GM18499 (cell line): ENCODE data around the gene FABP3.

Source experiments
- ATAC-seq: cut with Tn5 transposase; IDR thresholded peaks from one replicate; pipeline ENCODE4 v1.9.1; 2021; ENCODE audit warnings: moderate number of reproducible peaks; ENCODE audit not compliant: insufficient read depth, unreplicated experiment

Gene FABP3

DNA sequence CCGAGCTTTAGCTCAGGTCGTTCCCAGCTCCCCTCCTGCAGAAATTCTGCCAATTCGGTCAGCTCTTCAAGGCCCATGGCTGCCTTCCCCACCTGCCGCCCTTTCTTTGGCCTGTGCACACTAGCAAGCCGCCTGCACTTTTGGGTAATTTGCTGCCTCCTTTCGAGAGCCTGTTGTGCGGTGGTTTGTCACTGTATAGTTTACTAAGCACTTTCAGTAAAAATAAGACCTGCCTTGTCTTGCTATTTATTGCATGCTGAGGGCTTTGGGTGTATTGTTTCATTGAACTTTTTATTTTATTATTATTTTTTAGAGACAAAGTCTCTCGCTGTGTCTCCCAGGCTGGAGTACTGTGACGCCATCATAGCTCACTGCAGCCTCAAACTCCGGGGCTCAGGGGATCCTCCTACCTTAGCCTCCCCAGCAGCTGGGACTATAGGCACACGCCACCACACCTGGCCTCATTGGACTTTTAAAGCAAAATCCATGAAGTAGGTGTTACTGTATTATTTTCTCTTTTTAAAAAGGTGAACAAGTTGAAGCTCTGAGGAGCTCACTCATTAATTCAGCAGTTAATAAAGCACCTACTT, 1.1 kb upstream of the FABP3 start:
- ATAC-seq, result no peak

DNA sequence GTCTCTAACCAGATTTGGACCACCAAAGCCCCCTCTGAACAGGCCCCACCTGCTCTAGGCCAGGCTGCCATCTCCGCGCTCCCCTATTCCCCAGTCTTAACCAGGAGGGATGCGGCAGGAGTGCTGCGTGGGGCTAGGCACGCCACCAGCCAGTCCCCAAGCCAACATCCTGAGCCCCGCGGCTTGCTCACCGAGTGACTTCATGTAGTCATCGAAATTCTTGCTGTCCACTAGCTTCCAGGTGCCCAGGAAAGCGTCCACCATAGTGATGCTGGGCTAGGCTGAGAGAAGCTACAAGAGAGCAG, 173 bp downstream of the FABP3 start:
- ATAC-seq, result no peak

DNA sequence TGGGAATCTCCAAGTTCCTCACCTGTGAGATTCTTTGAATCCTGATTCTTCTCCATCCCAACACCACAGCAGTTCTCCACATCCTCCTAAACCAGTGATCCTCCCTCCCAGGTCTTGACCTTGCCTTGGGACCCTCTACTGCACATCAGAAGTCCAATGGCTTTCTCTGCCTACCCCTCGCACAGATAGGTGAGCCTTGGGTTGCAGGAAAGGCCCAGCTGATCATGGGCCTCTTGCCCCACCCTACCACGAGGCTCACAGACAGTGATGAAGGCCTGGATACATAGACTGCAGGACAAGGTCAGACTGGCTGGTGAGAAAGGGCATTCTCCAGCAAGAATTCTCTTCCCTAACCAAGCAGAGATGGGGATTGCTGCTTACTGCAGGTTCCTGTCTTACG, 825 bp downstream of the FABP3 start:
- no peak for ATAC-seq

DNA sequence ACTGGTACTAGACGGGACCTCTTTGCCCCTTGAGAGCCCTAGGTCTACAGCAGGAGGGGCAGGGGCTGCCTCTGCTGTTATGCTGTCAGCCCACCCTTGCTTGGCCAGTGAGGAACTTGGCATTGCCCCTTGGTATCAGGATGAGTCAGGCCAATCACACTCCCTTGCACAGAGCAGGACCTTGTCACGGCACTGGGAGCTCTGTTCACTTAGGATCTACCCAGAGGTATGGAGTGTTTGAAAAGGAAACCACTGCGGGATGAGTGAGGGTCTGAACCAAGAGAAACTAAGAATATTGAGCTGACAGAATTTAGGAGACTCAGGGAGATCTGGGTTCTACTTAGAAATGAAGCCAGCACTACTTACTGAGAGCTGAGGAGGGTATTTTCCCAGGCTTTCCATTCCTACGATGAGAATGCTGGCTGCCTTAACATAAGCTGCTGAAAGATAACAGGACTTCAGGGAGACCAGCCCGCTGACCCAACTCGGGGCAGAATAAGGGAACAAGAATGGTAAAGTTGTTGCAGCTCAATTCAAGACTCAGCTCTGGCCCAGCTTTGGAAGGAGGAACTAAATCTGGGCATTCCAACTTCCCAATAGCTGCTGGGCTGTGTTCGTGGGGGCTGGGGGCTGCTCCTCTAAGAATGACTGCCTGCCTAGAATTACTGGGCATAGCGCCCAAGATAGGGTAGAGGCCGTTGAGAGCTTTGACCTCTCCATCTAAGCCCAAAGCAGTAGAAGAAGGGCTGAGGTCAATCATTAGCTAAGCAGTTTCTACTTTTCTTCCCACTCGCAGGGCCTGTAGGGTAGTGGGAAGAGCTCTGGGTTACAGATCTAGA, 1.5 kb downstream of the FABP3 start:
- no peak for ATAC-seq

DNA sequence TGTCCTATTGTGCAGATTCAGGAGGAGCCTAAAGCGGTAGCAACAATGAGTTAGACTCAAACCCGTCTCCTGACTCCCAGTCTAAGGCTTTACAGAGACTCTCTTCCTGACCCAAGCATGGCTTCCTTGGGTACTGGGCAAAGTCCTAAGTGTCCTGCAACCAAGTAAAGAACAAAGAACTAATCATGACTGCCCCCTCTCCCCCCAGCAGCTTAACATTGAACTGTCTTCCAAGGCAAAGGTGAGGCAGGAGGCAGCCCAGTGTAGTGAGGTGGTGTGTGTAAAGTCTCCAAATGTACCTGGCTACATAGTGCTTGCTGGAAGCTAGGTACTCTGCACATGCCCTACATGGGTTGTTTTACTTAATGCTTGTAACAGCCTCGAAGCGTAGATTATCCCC, 2.3 kb downstream of the FABP3 start:
- ATAC-seq, result no peak

DNA sequence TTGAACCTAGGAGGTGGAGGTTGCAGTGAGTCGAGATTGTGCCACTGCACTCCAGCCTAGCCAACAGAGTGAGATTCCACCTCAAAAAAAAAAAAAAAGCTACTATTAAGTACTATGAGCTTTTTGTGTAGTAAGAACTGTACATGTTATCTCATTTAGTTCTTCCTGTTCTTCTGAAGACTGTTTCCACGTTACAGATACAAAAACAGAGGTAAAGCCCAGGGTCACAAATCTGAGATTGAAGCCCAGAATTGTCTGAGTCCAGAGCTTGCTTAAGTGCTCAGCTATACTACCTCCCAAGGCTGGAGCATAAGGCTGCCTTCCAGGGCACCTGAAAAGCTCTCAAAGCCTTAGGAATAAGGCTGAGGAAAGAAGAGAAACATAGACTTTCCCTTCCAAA, 2.9 kb downstream of the FABP3 start:
- no peak for ATAC-seq

DNA sequence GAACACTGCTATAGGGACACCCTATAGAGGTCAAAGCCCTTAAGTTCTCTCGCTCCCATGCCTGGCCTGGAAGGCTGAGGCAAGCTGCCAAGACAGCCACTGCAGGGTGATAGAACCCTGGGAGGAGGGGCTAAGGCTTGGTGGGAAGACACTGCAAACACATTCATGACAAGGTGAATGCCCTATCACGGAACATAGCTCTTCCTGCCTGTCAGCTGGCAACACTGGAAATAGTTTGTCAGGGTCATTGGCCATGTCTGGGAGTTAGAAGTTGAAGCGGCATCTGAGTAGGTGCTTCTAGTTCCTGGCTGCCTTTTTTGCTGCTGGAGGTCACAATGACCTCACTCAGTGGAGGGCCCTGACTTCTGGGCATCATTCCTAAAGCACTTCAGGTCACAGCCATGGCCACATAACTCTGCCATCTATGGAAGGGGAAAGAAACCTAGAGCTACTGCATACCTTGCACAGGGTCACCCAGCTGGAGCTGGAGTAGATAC, 4.2 kb downstream of the FABP3 start:
- ATAC-seq, result no peak

DNA sequence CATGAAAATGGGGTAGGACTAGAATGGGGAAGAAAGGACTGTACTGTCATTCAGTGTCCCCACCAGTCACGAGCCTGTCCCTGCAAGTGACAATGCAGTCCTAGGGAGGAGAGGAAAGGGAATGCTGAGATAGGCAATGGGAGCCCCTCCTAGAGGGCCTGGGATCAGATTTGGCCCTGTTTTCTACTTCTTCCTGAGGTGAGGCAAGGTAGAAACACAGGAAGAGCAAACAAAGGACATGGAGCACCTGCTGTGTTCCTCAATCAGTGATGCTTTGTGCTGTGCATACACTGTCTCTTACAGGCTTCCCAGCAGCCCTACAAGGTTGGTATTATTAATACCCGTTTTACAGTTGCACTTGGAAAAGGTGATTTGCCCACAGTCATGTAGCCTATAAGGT, 6.1 kb downstream of the FABP3 start:
- ATAC-seq, result no peak

DNA sequence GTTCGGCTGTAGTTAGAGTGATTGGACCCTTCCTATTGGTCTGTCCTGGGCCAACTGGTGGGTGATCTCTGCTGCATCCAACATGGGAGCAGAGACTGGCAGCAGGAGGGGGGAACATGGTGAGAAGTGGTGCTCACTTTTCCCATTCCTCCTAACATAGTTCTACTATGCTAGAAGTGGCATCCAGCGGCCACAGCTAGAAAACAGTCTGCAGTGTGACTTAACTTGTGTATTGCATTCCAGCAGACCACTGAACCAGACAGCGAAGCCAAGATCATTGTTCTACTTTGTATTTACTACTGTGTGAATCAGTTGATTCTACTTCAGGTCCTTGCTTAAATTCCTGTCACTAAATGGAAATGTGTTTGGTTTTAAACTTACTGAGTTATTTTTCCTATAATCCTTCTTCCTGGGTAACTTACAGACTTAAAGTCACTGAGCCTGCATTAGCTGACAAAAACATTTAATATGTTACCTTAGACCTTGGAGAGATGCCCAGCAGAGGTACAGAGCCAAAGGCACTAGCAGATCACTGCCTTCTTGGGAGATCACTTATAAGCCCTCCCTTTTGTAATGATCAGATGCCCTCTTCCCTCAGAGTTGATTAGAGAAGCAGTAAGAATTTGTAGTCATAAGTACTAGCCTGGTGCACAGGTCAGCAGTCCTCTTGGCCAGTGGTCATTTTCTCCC, 8.2 kb downstream of the FABP3 start:
- no peak for ATAC-seq

DNA sequence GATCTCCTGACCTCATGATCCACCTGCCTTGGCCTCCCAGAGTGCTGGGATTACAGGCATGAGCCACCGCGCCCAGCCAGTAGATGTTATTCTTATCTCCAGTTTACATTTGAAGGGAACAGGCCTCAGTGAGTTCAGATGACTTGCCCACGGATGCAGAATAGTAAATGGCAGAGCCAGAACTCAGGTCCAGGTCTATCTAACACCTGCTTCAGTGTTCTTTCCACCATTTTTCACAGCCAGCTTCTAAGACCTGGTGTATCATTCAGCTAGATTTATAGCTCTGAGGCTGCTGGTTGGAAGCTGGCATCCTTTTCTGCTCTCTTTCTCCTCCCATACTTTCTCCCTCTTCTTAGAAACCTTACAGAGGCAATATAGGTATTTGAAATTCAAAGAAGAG, 10.8 kb downstream of the FABP3 start:
- ATAC-seq, result no peak

DNA sequence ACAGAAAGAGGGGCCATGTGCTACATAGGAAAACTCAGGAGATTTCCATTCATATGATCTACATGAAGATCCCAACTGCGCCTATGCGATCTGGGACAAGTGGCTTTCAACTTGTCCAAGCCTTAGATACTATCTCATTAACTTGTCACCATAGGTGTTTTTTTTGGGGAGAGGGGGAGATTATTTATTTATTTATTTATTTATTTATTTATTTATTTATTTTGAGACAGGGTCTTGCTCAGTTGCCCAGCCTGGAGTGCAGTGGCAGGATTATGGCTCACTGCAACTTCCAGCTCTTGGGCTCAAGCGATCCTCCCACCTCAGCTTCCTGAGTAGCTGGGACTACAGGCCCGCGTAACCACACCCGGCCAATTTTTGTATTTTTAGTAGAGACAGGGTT, 11.3 kb downstream of the FABP3 start:
- ATAC-seq, result no peak

DNA sequence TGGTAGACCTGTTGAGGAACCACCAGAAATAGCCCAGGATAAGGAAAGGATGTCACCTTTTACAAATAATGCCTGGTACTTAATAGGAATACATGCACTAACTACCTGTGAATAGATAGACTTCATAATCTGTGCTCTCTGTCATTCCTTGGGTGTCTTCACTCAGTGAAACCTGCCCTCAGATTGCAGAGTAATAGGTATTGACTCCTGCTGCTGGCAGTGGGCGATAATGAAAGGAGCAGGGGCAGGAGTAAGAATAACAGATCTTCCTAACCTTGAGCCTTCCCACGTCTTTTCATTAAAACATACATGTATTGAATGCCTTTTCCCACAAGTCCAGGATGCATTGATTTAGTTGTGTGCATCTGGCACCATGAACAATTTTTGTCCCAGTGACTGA, 16.4 kb downstream of the FABP3 start:
- no peak for ATAC-seq

DNA sequence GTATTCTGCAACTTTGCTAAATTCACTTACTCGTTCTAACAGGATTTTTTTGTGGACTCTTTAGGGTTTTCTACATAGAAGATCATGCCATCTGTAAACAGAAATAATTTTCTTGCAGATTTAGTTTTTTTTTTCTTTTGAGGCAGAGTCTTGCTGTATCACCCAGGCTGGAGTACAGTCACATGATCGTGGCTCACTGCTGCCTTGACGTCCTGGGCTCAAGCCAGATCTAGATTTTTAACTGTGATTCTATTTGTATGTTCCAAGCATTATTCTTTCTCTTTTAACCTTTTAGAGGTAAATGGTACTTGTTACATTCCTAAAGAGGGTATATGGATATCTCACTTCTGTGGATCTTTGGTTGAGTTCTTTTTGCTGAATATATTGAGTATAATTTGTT, 18.6 kb downstream of the FABP3 start:
- no peak for ATAC-seq

DNA sequence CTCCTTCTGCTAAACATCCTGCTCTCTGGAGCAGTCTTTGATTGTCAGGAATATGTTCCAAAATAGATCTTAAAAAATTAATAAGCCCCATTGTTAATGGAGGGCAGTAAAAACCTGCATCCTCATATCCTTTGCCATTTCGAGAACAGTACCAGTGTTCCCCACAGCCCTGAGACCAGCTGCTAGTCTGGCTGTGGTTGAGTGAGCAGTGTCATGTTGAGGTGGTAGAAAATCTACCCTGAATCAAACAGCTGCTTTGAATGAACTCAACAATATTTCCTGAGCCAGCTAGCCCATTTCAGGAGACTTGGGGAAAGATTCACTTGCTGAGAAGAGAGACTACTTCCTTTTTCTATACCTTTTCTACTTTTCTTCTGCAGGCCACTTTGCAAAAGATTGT, 24.4 kb downstream of the FABP3 start:
- ATAC-seq, result no peak

DNA sequence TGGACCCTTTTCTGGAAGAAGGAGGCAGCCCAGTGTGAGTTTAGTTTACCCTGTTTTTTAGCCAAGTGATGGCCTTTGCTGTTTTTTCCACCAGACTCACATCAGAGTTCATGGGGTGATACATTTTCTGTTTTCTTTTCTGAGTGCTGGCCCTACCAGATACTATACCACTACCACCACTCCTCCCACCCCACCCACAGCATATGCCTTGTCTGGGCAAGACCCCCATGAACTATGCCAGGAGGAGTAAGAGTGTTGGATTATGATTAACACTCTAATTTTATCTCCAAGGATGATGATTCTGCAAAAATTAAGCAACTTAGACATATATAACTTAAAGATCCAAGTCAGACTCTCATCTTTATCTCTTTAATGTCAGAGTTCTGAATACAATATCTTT, 26.1 kb downstream of the FABP3 start:
- no peak for ATAC-seq

DNA sequence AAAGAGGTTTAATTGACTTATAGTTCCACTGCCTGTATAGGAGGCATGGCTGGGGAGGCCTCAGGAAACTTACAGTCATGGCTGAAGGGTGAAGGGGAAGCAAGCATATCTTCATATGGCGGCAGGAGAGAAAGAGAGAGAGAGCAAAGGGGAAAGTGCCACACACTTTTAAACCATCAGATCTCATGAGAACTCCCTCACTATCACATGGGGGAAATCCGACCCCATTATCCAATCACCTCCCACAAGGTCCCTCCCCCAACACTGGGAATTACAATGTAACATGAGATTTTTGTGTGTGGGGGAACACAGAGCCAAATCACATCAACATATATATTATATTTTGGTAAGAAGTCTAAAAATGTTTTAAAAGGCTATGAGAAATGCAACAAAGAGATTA, 27.2 kb downstream of the FABP3 start:
- no peak for ATAC-seq

DNA sequence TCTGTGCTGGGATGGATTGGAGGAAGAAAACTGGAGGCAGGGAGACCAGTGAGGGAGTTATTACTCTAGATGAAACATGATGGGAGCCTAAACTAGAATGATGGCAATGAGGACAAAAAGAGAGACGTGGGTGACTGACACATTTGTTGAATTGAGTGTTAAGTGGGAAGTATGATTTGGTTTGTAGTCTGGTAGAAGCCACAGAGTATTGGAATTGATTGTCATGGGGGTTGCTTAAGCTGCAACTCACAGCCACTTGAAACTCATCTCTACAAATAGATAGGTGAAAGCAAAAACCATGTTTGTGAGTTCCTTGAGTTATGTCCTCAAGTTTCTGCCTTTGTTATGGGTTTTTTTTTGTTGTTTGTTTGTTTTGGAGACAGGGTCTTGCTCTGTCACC, 28.4 kb downstream of the FABP3 start:
- no peak for ATAC-seq

DNA sequence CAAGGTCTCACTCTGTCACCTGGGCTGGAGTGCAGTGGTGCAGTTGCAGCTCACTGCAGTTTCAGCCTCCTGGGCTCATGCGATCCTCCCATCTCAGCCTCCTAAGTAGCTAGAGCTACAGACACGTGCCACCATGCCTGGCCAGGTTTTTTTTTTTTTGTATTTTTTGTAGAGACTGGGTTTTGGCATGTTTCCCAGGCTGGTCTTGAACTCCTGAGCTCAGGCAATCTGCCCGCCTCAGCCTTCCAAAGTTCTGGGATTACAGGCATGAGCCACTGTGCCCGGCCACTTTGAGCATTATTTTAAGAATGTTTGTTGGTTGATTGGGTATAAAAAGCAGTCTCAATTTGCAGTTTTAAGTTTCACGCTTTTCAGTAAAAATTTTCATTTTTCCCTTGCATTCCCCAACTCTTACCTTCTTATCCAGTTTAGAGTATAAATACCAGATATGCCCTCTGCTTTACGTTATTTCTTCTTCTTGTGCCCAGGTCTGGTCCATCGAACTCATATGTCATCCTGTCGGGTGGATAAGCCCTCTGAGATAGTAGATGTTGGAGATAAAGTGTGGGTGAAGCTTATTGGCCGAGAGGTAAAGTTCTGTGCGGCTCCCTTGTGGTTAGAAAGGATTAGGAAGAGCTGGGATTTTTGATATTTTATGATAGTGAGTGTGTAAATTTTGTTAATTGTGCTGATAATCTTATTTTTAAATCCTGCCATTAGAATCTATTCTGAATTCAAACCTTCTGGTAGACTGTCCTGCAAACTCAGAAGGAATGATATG, 36.0 kb downstream of the FABP3 start:
- no peak for ATAC-seq

DNA sequence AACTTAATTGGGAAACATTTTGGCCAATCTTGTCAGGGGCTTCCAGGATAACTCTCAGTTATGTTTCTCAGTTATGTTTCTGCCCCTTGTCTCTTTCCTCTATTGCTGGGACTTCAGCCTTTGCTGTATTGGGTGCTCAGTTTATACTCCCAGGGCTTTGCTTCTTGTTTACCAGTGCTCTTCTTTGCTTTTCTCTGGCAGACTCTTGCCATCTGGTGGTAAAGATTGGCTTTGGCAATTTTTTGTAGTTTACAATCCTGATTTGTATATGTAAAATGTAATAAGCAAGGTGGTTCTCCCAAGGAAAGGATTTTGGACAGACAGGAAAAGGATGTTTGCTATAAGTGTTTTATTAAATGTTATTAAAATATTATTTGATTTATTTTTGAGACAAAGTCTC, 37.9 kb downstream of the FABP3 start:
- no peak for ATAC-seq

DNA sequence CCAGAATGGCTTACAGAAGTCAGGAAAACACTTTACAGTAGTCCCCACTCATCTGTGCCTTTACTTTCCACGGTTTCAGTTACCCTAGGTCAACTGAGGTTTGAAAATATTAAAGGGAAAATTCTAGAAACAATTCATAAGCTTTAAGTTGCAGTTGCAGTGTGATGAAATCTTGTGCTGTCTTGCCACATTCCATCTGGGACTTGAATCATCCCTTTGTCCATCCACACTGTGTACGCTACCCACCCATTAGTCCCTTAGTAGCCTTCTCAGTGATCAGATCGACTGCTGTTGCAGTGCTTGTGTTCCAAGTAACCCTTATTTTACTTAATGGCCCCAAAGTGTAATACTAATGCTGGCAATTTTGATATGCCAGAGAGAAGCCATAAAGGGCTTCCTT, 45.5 kb downstream of the FABP3 start:
- no peak for ATAC-seq

DNA sequence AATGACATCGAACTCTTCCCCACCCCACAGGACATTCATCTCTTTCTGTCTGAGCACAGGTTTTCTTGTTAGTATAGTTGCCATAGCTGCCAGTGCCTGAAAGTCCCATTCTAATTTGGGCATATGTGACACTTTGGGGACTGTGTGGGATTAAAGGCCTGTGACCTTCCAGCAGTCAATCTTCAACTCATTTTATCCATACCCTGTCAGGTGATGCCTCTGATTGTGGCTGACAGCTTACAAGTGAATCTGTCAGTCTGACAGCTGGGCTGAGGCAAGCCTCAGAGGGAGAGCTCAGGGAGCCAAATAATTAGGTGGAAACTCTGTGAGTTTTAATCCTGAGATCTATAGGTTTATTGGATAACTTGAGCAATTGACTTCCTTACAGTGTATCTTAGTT, 46.4 kb downstream of the FABP3 start:
- ATAC-seq, result no peak
